ENCODE results near the gene IFT27.

DNA sequence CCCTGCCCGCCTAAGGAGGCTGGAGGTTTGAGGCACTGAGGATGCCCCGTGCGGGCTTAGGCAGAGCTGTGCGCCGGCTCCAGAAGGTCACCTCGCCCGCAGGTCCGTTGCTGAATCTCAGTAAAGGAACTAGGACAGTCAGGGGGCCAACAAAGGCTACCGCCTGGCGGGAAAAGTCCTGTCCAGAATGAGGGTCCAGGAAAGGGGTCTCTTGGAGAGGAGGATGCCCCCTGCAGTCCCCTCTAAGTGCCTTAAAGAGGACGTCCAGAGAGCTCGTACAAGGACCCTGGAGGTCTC lies 40.4 kb upstream of the IFT27 start:
- TF ChIP-seq GATA2 (IDR thresholded peaks at IDR 0.05; ENCODE audit: low read depth, low read length) (no peak), GATA3 (IDR thresholded peaks at IDR 0.05; ENCODE audit: low read depth, low read length) (no peak)
